Skin of body (tissue), 2 donors: ENCODE results near the gene KDM4B. TPM values are rescaled to one million over a fixed set of nuclear protein-coding genes. Genes with fewer than 3 reads are reported as not detected.
A peak's percentile ranks its signal among the peaks of the same experiment; 100 is the strongest.

Source experiments
- DNase-seq: peaks from one replicate; lab custom pipeline; 2025; lab: John Stamatoyannopoulos, UW
- total RNA-seq: library from RNA; depleted of rRNA; stranded (reverse); fragments of >200 nt; gene quantifications from one replicate; pipeline ENCODE4 v1.2.3, GENCODE V29; 2014

Gene KDM4B
- total RNA-seq, 1 donor from 2014 or later, result 23.4 TPM

GRCh38 chr19:5048727-5049553 lies 80.0 kb downstream of the KDM4B start:
- DNase-seq, result peak; percentile 20

DNA sequence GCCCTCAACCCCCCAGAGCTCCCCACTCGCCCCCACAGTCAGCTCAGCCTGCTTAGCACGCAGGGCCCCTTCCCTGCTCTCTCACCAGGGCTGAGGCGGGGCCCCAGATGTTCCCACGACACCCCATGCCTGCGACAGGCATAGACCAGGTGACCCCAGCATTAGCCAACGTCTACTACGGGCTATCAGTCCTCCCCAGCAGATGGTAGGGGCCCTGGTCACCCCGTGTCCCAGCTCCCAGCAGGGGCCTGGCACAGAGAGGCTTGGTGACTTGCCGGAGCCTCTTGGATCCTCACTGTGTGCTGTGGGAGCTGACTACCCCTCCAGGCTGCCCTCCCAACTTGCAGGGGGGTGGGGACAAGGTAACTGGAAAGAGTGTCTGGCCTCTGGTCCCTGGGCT lies 80.6 kb downstream of the KDM4B start:
- DNase-seq, result no peak

DNA sequence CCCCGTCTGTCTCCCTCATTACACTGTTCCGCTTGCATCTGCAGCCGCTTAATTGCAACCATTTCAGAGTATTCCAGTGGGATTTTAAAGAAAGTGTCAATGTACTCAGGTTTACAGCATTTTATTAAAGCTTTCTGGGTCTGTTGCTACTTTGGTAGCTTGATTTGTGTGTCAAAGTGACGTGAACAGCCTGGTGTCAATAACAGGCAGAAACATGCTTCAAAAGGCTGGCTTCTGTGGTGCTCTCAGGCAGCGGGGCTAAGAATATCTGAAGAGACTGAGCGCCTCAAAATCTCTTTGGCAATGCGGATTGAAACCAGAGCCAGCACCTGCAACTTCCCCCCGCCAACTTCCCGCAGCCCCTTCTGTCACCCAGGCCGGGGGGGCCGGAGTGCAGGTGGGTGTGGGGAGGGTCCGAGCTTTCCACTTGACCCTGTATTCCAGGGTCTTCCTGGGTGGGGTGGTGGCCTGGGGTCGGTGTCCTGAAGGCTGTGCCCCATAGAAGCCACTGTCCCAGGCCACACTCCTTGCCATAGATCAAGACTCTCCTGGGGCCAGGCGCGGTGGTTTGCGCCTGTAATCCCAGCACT lies 81.2 kb downstream of the KDM4B start:
- DNase-seq, result peak; percentile 26

GRCh38 chr19:5050905-5051304 lies 82.0 kb downstream of the KDM4B start:
- no peak for DNase-seq

- no peak for DNase-seq
These were observed 82.7 kb downstream of the KDM4B start for GRCh38 chr19:5051619-5052018.

- no peak for DNase-seq
These were observed 83.6 kb downstream of the KDM4B start for GRCh38 chr19:5052515-5052914.

DNA sequence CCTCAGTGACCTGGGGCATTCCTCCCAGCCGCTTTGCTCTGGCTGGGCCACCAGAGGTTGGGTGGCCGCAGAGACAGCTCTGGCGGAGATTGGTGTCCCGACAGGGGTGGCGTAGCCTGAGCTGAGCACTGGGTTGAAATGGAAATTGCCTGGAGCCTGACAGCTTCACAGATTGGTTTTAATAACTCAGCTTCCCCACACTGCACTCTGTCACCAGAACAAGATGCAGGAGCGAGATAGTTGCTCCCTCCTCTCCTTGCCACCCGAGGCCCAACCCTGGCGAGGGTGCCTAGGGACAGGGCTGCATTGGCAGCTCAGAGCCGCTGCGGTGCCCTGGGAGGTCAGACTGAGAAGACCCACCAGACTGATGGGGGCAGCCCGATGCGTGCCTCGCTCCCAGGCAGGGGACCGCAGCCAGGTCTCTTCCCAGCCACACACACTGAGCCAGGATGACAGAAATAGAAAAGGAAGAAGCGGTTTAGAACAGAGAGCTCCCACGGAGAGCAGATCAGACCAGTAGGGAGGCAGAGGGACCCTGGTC lies 84.1 kb downstream of the KDM4B start:
- DNase-seq, result no peak

DNA sequence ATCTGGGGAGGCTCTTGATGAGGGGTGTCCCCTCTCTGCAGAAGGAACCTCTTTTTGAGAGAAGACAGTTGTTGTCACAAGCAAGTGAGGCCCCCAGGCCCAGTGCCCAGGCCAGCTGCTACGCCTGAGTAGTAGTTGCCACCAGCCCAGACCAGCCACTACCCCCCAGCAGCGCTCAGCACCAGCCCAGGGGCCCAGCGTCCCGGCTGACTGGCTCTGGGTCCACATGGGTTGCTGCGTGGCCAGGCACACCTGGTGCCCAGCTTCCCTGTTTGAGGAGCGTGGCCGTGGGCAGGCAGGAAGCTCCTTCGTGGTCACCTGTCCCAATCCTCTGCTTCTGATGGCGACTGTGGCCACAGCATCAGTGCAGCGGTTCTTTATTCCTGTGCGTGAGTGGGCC lies 84.7 kb downstream of the KDM4B start:
- no peak for DNase-seq

GRCh38 chr19:5054551-5055456 lies 85.9 kb downstream of the KDM4B start:
- no peak for DNase-seq

DNA sequence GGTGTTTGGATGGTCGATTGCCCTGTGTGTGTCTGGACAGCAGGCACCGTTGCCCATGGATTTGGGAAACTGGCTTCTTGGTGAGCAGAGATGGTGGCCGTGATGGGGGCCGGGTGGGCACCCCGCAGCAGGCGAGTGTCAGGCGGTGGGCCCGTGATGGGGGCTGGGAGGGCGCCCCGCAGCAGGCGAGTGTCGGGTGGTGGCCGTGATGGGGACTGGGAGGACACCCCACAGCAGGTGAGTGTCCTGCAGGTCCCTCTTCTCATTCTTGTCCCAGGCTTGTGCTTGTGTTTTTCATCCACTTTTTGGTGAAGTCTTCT lies 86.5 kb downstream of the KDM4B start:
- DNase-seq, result no peak

DNA sequence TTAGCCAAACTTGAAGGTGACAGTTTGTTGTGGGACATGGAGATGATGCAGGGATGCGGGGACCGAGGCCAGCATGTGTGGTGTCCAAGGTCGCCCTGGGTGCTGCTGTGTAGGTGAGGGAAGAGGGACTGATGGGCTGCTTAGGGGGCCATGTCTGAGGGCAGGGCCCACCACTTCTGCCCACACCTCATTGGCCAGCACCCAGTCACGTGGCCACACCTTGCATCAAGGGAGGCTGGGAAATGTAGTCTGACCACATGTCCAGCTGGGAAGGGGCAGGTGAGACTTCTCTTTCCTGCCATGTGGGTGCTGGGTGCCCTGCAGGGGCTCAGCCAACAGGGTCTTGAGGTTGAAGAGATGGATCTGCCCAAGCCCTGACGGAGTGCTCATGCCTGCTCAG lies 88.9 kb downstream of the KDM4B start:
- no peak for DNase-seq

DNA sequence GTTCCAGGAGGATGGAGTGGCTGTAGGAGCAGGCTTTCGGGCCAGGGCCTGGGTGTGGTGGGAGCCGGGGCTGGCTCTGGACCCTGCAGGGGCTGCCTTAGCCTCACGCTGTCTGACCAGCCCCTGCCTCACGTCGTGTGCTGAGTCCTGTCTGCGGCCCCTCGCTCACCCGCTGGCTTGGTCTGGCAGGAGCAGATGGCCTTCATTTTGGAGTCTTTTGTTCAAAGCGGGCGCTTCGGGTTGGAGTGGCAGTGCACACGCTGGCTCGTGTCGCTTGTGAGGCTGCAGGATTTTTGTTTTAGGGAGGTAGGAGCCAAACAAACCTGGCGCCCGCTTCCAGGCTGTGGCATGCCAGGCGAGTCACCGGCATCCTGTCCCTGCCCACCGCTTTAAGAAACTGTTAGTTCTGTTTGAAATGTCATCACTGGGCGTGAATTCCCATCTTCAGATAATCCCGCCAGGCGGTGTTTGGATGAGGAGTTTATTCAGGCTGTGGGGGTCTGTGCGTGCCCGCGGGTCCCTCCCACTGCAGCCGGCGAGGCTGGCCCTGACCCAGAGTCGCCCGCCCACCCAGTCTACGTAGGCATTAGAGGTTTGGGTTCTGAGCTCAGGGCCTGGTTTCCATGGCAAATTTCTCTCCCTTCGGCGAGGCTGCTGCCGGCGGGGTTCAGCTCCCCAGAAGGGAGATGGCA lies 89.8 kb downstream of the KDM4B start:
- no peak for DNase-seq

DNA sequence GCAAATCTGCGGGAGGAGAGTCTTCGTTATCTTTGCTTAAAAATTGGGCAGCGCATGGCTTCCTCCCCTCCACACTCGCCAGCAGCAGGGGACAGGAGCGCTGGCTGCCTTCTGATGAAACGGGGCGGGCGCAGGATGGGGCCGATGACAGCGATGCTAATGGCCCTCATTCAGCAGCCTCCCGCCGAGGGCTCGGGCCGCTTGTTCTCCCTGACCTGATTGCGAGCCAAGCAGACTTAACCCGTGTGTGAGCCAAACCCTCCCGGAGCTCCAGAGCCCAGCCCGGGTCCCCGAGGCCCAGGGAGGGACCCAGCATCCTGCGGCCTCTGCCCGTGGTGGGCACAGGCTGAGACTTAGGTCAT lies 90.3 kb downstream of the KDM4B start:
- no peak for DNase-seq

DNA sequence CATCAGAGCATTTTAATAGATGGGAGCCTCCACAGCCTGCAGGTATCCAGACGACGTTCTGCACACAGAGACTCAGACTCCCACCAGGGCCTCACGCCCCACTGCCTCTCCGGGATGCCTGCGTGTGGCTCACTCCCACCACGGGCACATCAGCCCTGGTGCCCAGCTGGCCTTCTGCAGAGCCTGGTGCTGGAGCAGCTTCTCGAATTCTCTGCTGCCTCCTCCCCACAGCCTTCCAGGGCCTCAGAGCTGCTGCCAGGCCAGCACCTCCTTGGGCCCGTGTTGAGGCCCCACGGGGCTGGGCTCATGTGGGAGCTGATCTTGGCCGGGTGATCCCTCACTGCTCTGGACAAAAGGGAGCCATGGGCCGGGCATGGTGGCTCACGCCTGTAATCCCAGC lies 90.9 kb downstream of the KDM4B start:
- no peak for DNase-seq

GRCh38 chr19:5062195-5062594 lies 93.3 kb downstream of the KDM4B start:
- DNase-seq, result no peak

GRCh38 chr19:5062799-5063198 lies 93.9 kb downstream of the KDM4B start:
- no peak for DNase-seq

- DNase-seq, result no peak
These were observed 95.1 kb downstream of the KDM4B start for GRCh38 chr19:5063873-5064645.

DNA sequence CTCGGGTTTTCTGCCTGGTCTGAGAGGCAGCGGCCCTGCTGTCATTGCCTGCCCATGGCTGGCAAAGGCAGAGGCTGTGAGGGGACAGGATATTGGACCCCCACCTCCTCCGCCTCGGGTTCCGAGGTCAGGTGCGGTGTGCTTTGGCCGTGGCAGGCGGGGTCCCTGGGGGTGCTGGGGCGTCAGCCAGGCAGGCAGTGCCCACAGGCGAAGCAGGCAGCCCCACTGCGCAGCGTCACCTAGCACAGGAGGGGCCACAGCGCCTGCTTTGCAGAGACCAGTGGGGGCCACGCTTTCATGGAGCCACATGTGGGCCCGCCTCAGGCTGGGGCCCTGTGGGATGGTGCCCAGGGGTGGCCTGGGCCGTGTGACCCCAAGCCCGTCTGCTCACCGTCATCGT lies 96.0 kb downstream of the KDM4B start:
- no peak for DNase-seq

- no peak for DNase-seq
These were observed 96.8 kb downstream of the KDM4B start for GRCh38 chr19:5065663-5066093.

GRCh38 chr19:5066768-5067167 lies 97.9 kb downstream of the KDM4B start:
- DNase-seq, result no peak

- DNase-seq, result no peak
These were observed 98.8 kb downstream of the KDM4B start for GRCh38 chr19:5067678-5068077.
